ENCODE measurements around the gene XPO1. TPM values are rescaled to one million over a fixed set of nuclear protein-coding genes. Genes with fewer than 3 reads are reported as not detected.
A peak's percentile ranks its signal among the peaks of the same experiment; 100 is the strongest.

Gene XPO1
- total RNA-seq, 4 donors from 2014 or later, result 60.3 to 130 (median 78.0) TPM

GRCh38 chr2:61529944-61530735, 8.0 kb downstream of the XPO1 start:
- intact Hi-C loops (cut with DNase I; ENCODE audit: low total_unique reads) (no loop called here), in situ Hi-C loops (cut with MboI; ENCODE audit: low pct_ligation_motif_present in 1 of 4, low pct_unique_long_range_greater_than_20kb in 1 of 4, low sequenced_read_pairs in 3 of 4) (loop anchor here in 1 of 4 donors (25.0 kb wide), 1 partner anchor 332 kb away; the partner anchor contains the start of gene FAM161A)
- Histone ChIP-seq H3K4me1 (peaks cover 8 to 38% (median 15%) of the 10 kb centered on the region in 4 donors), H3K27ac (no peak overlapping the region), H3K4me3 (no peak overlapping the region), H3K9me3 (no peaks in the 10 kb centered on the region), H3K36me3 (peaks cover 0 to 3% (median 0%) of the 10 kb centered on the region in 4 donors), H3K27me3 (no peaks in the 10 kb centered on the region)
- TF ChIP-seq POLR2A (IDR thresholded peaks at IDR 0.05) (no peak), CTCF (IDR thresholded peaks at IDR 0.05) (no peak), EP300 (IDR thresholded peaks at IDR 0.05; ENCODE audit: low read depth) (no peak), POLR2AphosphoS5 (IDR thresholded peaks at IDR 0.05) (no peak)
- 79 to 81% methylated on average over 3 of the region's 3 CpGs for WGBS, 2 donors (ENCODE audit: low coverage in 1 of 2)
- no peak for DNase-seq

GRCh38 chr2:61520261-61520660, 17.9 kb downstream of the XPO1 start:
- Histone ChIP-seq H3K4me3 (no peak overlapping the region), H3K4me1 (peaks cover 0 to 9% (median 3%) of the 10 kb centered on the region in 4 donors), H3K36me3 (peaks cover 0 to 39% (median 13%) of the 10 kb centered on the region in 4 donors), H3K27me3 (no peaks in the 10 kb centered on the region), H3K27ac (no peak overlapping the region), H3K9me3 (no peaks in the 10 kb centered on the region)
- in situ Hi-C loops (cut with MboI; ENCODE audit: low pct_ligation_motif_present in 1 of 4, low pct_unique_long_range_greater_than_20kb in 1 of 4, low sequenced_read_pairs in 3 of 4), result no loop called here
- no peak for TF ChIP-seq EP300 (IDR thresholded peaks at IDR 0.05; ENCODE audit: low read depth)
- TF ChIP-seq POLR2AphosphoS5 (IDR thresholded peaks at IDR 0.05), result no peak
- TF ChIP-seq POLR2A (IDR thresholded peaks at IDR 0.05), result no peak
- intact Hi-C loops (cut with DNase I; ENCODE audit: low total_unique reads), result no loop called here
- no peak for DNase-seq
- 70 to 93% methylated on average over 3 of the region's 3 CpGs for WGBS, 2 donors (ENCODE audit: low coverage in 1 of 2)

- intact Hi-C loops (cut with DNase I; ENCODE audit: low total_unique reads) (no loop called here), in situ Hi-C loops (cut with MboI; ENCODE audit: low pct_ligation_motif_present in 1 of 4, low pct_unique_long_range_greater_than_20kb in 1 of 4, low sequenced_read_pairs in 3 of 4) (no loop called here)
- WGBS, 2 donors (ENCODE audit: low coverage in 1 of 2), result 50 to 66% methylated on average over 2 to 12 of the region's 12 CpGs
- H3K9me3 ChIP-seq, result no peaks in the 10 kb centered on the region
- H3K36me3 ChIP-seq, result peaks cover 0 to 31% (median 5%) of the 10 kb centered on the region in 4 donors
- H3K4me3 ChIP-seq, result no peak overlapping the region
- no peaks in the 10 kb centered on the region for H3K27me3 ChIP-seq
- peak overlapping the region in 2 of 4 donors; percentile 0 to 6 for H3K27ac ChIP-seq
- TF ChIP-seq EP300 (IDR thresholded peaks at IDR 0.05; ENCODE audit: low read depth) (no peak), CTCF (IDR thresholded peaks at IDR 0.05) (no peak), POLR2AphosphoS5 (IDR thresholded peaks at IDR 0.05) (no peak), POLR2A (IDR thresholded peaks at IDR 0.05) (no peak)
- peaks cover 0 to 5% (median 0%) of the 10 kb centered on the region in 4 donors for H3K4me1 ChIP-seq
- DNase-seq, result peak; percentile 36
These were observed 25.3 kb downstream of the XPO1 start for GRCh38 chr2:61512768-61513398.

DNA sequence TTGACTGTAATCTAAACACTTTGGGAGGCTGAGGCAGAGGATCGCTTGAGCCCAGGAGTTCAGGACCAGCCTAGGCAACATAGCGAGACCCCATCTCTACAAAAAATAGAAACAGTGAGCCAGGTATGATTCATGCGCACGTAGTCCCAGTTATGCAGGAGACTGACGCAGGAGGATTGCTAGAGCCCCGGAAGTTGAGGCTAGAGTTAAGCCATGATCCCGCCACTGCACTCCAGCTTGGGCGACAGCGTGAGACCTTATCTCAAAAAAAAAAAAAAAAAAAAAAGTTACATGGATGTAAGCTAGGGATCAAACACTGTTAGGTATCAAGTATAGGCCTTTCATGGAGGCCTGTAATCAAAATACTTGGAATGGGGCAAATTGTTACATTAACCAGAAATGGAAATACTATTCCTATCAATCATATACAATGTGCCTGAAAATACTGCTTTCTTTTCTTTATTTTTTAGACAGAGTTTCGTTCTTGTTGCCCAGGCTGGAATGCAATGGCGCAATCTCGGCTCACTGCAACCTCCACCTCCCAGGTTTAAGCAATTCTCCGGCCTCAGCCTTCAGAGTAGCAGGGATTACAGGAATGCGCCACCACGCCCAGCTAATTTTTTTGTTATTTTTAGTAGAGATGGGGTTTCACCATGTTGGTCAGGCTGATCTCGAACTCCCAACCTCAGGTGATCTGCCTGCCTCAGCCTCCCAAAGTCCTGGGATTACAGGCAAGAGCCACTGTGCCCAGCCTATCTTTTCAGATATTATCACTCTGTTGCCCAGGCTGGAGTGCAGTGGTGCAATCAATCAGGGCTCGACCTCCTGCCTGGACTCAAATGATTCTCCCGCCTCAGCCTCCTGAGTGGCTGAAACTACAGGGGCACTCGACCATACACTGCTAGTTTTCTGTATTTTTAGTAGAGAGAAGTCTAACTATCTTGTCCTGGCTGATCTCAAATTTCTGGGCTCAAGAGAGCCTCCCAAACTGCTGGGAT, 27.2 kb downstream of the XPO1 start:
- Histone ChIP-seq H3K27me3 (no peaks in the 10 kb centered on the region), H3K4me3 (no peak overlapping the region), H3K9me3 (no peaks in the 10 kb centered on the region), H3K36me3 (peaks cover 0 to 16% (median 5%) of the 10 kb centered on the region in 4 donors), H3K4me1 (peaks cover 0 to 5% (median 0%) of the 10 kb centered on the region in 4 donors), H3K27ac (no peak overlapping the region)
- TF ChIP-seq EP300 (IDR thresholded peaks at IDR 0.05; ENCODE audit: low read depth) (no peak), POLR2AphosphoS5 (IDR thresholded peaks at IDR 0.05) (no peak), CTCF (IDR thresholded peaks at IDR 0.05) (no peak), POLR2A (IDR thresholded peaks at IDR 0.05) (no peak)
- intact Hi-C loops (cut with DNase I; ENCODE audit: low total_unique reads) (no loop called here), in situ Hi-C loops (cut with MboI; ENCODE audit: low pct_ligation_motif_present in 1 of 4, low pct_unique_long_range_greater_than_20kb in 1 of 4, low sequenced_read_pairs in 3 of 4) (no loop called here)
- DNase-seq, result no peak
- WGBS, 2 donors (ENCODE audit: low coverage in 1 of 2), result 89 to 93% methylated on average over 4 to 19 of the region's 19 CpGs

All from transverse colon (tissue), 4 donors.